Astrocyte of the cerebellum (primary cell): Measurements from ENCODE around the gene CDC42EP3.

Source experiments
- DNase-seq: peaks from one replicate; pipeline ENCODE4 v3.0.0-alpha.2; 2011; ENCODE audit warnings: low read depth
- H3K4me3 ChIP-seq: 2 replicates; pipeline ENCODE4 v1.5.1; 2011; ENCODE audit warnings: mild to moderate bottlenecking, low read depth, low read length, moderate library complexity
- CTCF ChIP-seq: IDR thresholded peaks from 2 replicates; pipeline ENCODE4 v1.5.1; 2012; ENCODE audit warnings: low read length, low read depth, moderate library complexity, mild to moderate bottlenecking; ENCODE audit errors: missing control alignments
- in situ Hi-C: cut with HindIII; loops from 2 replicates; pipeline ENCODE4 v1.10.0; 2017; ENCODE audit warnings: low sequenced_read_pairs

CDC42EP3 gene, protein sequence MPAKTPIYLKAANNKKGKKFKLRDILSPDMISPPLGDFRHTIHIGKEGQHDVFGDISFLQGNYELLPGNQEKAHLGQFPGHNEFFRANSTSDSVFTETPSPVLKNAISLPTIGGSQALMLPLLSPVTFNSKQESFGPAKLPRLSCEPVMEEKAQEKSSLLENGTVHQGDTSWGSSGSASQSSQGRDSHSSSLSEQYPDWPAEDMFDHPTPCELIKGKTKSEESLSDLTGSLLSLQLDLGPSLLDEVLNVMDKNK

GRCh38 chr2:37671009-37671815 lies at the start of gene CDC42EP3:
CDC42EP3 (minus strand) TSS chr2:37671642; CDS start chr2:37646587, 25,055 bp downstream.
- H3K4me3 ChIP-seq: peak within 1 kb of the TSS; percentile 96
- TF ChIP-seq CTCF: no peak
- in situ Hi-C loops: no loop called here
- no peak for DNase-seq

DNA sequence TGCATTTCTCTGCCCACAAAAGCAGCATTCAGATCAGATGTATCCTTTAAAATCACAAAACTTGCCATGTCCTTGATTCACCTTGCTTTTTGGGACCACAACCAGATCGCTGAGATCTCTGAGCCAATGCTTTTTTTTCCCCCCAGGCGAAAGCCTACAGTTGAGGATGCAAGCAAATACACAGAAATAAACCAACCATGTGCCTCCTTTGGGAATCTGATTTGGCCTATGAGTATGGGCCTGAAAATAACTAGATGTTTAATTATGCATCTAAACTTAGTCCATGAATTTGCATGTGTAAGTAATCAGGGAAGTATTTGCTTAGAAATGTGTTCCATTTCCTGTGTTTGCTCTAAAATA lies 49.7 kb upstream of the CDC42EP3 start:
- TF ChIP-seq CTCF: no peak
- no peak overlapping the region for H3K4me3 ChIP-seq
- no peak for DNase-seq
- in situ Hi-C loops: no loop called here

DNA sequence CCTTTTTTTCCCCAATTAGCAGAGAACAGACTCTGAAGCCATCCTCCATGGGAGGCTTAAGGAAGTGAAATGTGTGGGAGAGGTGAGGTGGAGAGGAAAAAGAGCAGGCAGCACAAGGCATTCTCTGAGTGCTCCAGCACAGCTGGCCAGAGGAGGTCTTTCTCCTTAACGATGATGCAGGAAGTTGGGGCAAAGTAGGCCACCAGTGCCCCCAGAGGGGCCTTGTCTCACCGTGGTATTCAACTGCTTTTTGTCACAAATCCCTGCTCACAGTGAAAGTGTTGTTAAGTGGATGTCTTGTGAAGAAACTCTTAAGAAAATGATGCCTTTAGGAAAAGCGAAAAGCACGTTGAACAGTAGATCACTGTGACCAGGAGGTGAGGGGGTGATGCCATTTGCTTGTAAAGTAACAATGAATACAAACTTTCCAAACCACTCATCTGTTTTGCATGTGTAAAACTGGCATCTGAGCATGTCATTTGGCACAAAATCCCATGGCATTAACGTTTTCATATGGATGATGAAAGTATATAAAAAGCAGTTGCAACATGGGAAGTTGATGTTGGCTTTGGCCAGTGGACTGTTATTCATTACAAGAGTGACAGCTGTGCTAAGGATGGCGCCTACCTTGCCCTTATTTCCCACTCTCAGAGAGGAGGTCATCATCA lies 49.2 kb upstream of the CDC42EP3 start:
- no peak for DNase-seq
- TF ChIP-seq CTCF: no peak
- in situ Hi-C loops: no loop called here
- H3K4me3 ChIP-seq: no peak overlapping the region

- DNase-seq: no peak
- in situ Hi-C loops: no loop called here
- no peak overlapping the region for H3K4me3 ChIP-seq
- TF ChIP-seq CTCF: no peak
These were observed 47.2 kb upstream of the CDC42EP3 start for GRCh38 chr2:37718515-37719161.

DNA sequence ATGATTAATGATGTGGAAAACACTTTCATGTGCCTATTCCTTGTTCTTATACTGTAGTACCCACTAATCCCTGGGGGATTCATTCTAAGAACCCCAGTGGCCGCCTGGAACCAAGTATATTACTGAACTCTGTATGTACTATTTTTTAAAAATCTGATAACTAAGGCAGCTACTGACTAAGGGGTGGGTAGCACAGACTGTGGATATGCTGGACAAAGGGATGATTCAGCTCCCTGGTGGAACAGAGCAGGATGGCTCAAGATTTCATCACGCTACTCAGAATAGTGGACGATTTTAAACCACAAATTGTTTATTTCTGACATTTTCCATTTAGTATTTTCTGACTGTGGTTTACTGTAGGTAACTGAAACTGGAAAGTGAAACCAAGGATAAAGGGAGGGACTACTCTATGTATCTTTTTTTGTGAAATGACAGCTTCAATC lies 41.8 kb upstream of the CDC42EP3 start:
- TF ChIP-seq CTCF: no peak
- in situ Hi-C loops: no loop called here
- peak; percentile 69 for DNase-seq
- H3K4me3 ChIP-seq: no peak overlapping the region

DNA sequence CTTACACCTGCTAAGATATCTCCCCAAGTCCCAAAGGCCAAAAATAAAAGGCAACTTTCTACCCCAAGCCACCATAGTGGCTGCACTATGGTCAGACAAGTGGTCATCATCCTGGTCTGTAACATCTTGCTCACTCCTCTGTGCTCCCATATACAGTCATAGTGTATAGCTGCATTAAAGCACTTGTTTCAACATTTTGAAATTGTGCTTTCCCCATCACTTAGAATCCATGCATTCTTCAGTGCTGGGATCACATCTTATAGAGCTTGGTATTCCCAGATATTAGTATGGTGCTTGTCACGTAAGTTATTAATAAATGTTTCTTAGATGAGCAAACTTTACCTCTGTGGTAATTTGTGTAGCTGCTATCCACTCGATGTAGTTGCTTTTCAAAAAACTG lies 40.4 kb upstream of the CDC42EP3 start:
- no peak for TF ChIP-seq CTCF
- in situ Hi-C loops: no loop called here
- DNase-seq: no peak
- H3K4me3 ChIP-seq: no peak overlapping the region
